HL-60 (cell line): ENCODE measurements around the gene ABCF2.

ENCODE experiments used
- CTCF ChIP-seq: IDR thresholded peaks from one replicate; pipeline ENCODE4 v1.5.1; 2011; ENCODE audit warnings: low read length, control low read depth, inconsistent platforms; ENCODE audit not compliant: insufficient read depth
- GABPA ChIP-seq: IDR thresholded peaks from 2 replicates; pipeline ENCODE4 v1.6.1; 2012; ENCODE audit warnings: low read depth
- POLR2AphosphoS5 ChIP-seq: IDR thresholded peaks from 2 replicates; pipeline ENCODE4 v1.6.1; 2012; ENCODE audit warnings: low read depth
- REST ChIP-seq: IDR thresholded peaks from 2 replicates; pipeline ENCODE4 v1.6.1; 2012; ENCODE audit warnings: low read depth; ENCODE audit not compliant: insufficient replicate concordance
- SPI1 ChIP-seq: IDR thresholded peaks from 2 replicates; pipeline ENCODE4 v1.6.1; 2012; ENCODE audit warnings: low read depth, mild to moderate bottlenecking, borderline replicate concordance

- no peak for TF ChIP-seq CTCF
- no peak for TF ChIP-seq POLR2AphosphoS5
- no peak for TF ChIP-seq GABPA
- no peak for TF ChIP-seq REST
- no peak for TF ChIP-seq SPI1
Measured at GRCh38 chr7:151242159-151243044, 15.4 kb upstream of the ABCF2 start.
